H9 (cell line): ENCODE measurements around the gene MRTFB. TPM values are rescaled to one million over a fixed set of nuclear protein-coding genes. Genes with fewer than 3 reads are reported as not detected.

Experiments used
- DNase-seq: peaks from one replicate; pipeline ENCODE4 v3.0.0-alpha.2; 2017
- H2AFZ ChIP-seq: one replicate; pipeline ENCODE4 v1.6.1; 2013; ENCODE audit warnings: mild to moderate bottlenecking, low read length, control low read depth, moderate library complexity
- H2AK5ac ChIP-seq: 2 replicates; pipeline ENCODE4 v1.6.1; 2013; ENCODE audit warnings: low read length, control low read depth, mixed read lengths; ENCODE audit not compliant: insufficient read length
- H2BK120ac ChIP-seq: one replicate; pipeline ENCODE4 v1.6.1; 2013; ENCODE audit warnings: low read depth, mild to moderate bottlenecking, low read length, control low read depth, inconsistent platforms; ENCODE audit not compliant: poor library complexity, severe bottlenecking
- H2BK12ac ChIP-seq: 2 replicates; pipeline ENCODE4 v1.6.1; 2013; ENCODE audit warnings: low read length, control low read depth, mixed read lengths, low read depth; ENCODE audit not compliant: insufficient read length
- H2BK15ac ChIP-seq: 2 replicates; pipeline ENCODE4 v1.6.1; 2013; ENCODE audit warnings: low read depth, low read length, control low read depth
- H2BK20ac ChIP-seq: one replicate; pipeline ENCODE4 v1.6.1; 2013; ENCODE audit warnings: low read depth, mild to moderate bottlenecking, low read length, control low read depth, inconsistent platforms; ENCODE audit not compliant: poor library complexity, severe bottlenecking
- H2BK5ac ChIP-seq: 2 replicates; pipeline ENCODE4 v1.6.1; 2013; ENCODE audit warnings: low read length, control low read depth, mixed read lengths; ENCODE audit not compliant: insufficient read length
- H3K14ac ChIP-seq: 2 replicates; pipeline ENCODE4 v1.6.1; 2013; ENCODE audit warnings: low read length, control low read depth; ENCODE audit not compliant: insufficient read depth
- H3K18ac ChIP-seq: 2 replicates; pipeline ENCODE4 v1.6.1; 2013; ENCODE audit warnings: low read depth, mild to moderate bottlenecking, mixed read lengths, low read length, control low read depth; ENCODE audit not compliant: insufficient read length
- H3K23ac ChIP-seq: 2 replicates; pipeline ENCODE4 v1.6.1; 2013; ENCODE audit warnings: low read length, control low read depth, mixed read lengths, low read depth; ENCODE audit not compliant: insufficient read length
- H3K23me2 ChIP-seq: 2 replicates; pipeline ENCODE4 v1.6.1; 2013; ENCODE audit warnings: low read depth, mild to moderate bottlenecking, mixed read lengths, low read length, control low read depth; ENCODE audit not compliant: insufficient read length, poor library complexity, severe bottlenecking
- H3K27ac ChIP-seq: 2 replicates; pipeline ENCODE4 v1.5.1; 2013; ENCODE audit warnings: low read length, control low read depth, mixed read lengths, low read depth; ENCODE audit not compliant: insufficient read length
- H3K27me3 ChIP-seq: 2 replicates; pipeline ENCODE4 v1.6.1; 2013; ENCODE audit warnings: low read length, control low read depth, inconsistent platforms; ENCODE audit not compliant: insufficient read depth
- H3K4ac ChIP-seq: 2 replicates; pipeline ENCODE4 v1.6.1; 2013; ENCODE audit warnings: low read depth, mild to moderate bottlenecking, control low read depth, inconsistent platforms, low read length, moderate library complexity
- H3K4me1 ChIP-seq: 2 replicates; pipeline ENCODE4 v1.6.1; 2013; ENCODE audit warnings: low read length, control low read depth, inconsistent platforms; ENCODE audit not compliant: insufficient read depth
- H3K4me2 ChIP-seq: 2 replicates; pipeline ENCODE4 v1.6.1; 2013; ENCODE audit warnings: low read length, control low read depth, mixed read lengths; ENCODE audit not compliant: insufficient read length, insufficient read depth
- H3K56ac ChIP-seq: 2 replicates; pipeline ENCODE4 v1.6.1; 2013; ENCODE audit warnings: low read depth, mild to moderate bottlenecking, mixed read lengths, low read length, control low read depth; ENCODE audit not compliant: insufficient read length
- H3K79me1 ChIP-seq: 2 replicates; pipeline ENCODE4 v1.6.1; 2013; ENCODE audit warnings: low read depth, mild to moderate bottlenecking, moderate library complexity, low read length, control low read depth, inconsistent platforms; ENCODE audit not compliant: insufficient read depth, poor library complexity, severe bottlenecking
- H3K79me2 ChIP-seq: 2 replicates; pipeline ENCODE4 v1.6.1; 2013; ENCODE audit warnings: low read length, control low read depth, inconsistent platforms; ENCODE audit not compliant: insufficient read depth
- H3K9ac ChIP-seq: 2 replicates; pipeline ENCODE4 v1.6.1; 2013; ENCODE audit warnings: low read length, control low read depth, mixed read lengths; ENCODE audit not compliant: insufficient read length; ENCODE audit errors: extremely low read depth
- H3K9me3 ChIP-seq: one replicate; pipeline ENCODE4 v1.6.1; 2013; ENCODE audit warnings: low read depth, low read length, inconsistent platforms; ENCODE audit not compliant: control insufficient read depth
- H3T11ph ChIP-seq: one replicate; pipeline ENCODE4 v1.6.1; 2013; ENCODE audit warnings: mild to moderate bottlenecking, low read length, control low read depth, inconsistent platforms
- H4K20me1 ChIP-seq: one replicate; pipeline ENCODE4 v1.6.1; 2013; ENCODE audit not compliant: control insufficient read depth, insufficient read length, insufficient read depth
- H4K5ac ChIP-seq: 2 replicates; pipeline ENCODE4 v1.6.1; 2013; ENCODE audit warnings: low read depth, mild to moderate bottlenecking, mixed read lengths, low read length, control low read depth; ENCODE audit not compliant: insufficient read length
- H4K8ac ChIP-seq: replicated peaks from 2 replicates; pipeline ENCODE4 v1.6.1; 2013; ENCODE audit warnings: low read length, control low read depth, mixed read lengths, low read depth; ENCODE audit not compliant: insufficient read length
- H4K91ac ChIP-seq: 2 replicates; pipeline ENCODE4 v1.6.1; 2013; ENCODE audit warnings: low read depth, mild to moderate bottlenecking, moderate library complexity, mixed read lengths, low read length, control low read depth; ENCODE audit not compliant: insufficient read length
- H3K27ac Mint-ChIP-seq, 3 experiments: 2 replicates in 2 of 3; 3 replicates in 1 of 3; pipeline ENCODE4 v1.8.0; 2020 to 2021; ENCODE audit warnings: mixed read lengths in 3 of 3, mild to moderate bottlenecking in 1 of 3, moderate library complexity in 1 of 3
- H3K27me3 Mint-ChIP-seq: 2 replicates; pipeline ENCODE4 v1.8.0; 2021; ENCODE audit warnings: low read depth, mild to moderate bottlenecking, moderate library complexity, mixed read lengths
- H3K36me3 Mint-ChIP-seq, 3 experiments: 2 replicates in 2 of 3; 3 replicates in 1 of 3; pipeline ENCODE4 v1.8.0; 2020 to 2021; ENCODE audit warnings: low read depth in 3 of 3, mixed read lengths in 3 of 3; ENCODE audit not compliant: insufficient read depth in 1 of 3
- H3K4me1 Mint-ChIP-seq, 2 experiments: 2 replicates each; pipeline ENCODE4 v1.8.0; 2020; ENCODE audit warnings: mixed read lengths in 2 of 2
- H3K4me3 Mint-ChIP-seq, 2 experiments: 2 replicates in 1 of 2; 3 replicates in 1 of 2; pipeline ENCODE4 v1.8.0; 2020 to 2021; ENCODE audit warnings: mild to moderate bottlenecking in 2 of 2, mixed read lengths in 2 of 2, moderate library complexity in 1 of 2
- H3K9me3 Mint-ChIP-seq, 2 experiments: 2 replicates in 1 of 2; 3 replicates in 1 of 2; pipeline ENCODE4 v1.8.0; 2020; ENCODE audit warnings: mild to moderate bottlenecking in 2 of 2, mixed read lengths in 2 of 2, moderate library complexity in 1 of 2
- WGBS: extraction: QIAGEN DNeasy Blood & Tissue Kit; methylation state at CpG from one replicate; pipeline ENCODE4 v1.1.7; 2013; ENCODE audit warnings: missing lambda C conversion rate, low lambda C conversion rate, mixed read lengths; ENCODE audit not compliant: insufficient read length; ENCODE audit errors: extremely low coverage; 5-methylcytosine and 5-hydroxymethylcytosine counted together
- total RNA-seq: library from RNA; stranded (reverse); gene quantifications from 2 replicates; pipeline ENCODE4 v1.2.1, GENCODE V29; 2021
- TF ChIP-seq, protein P1 (sequence below): fragments of 200-600 bp; sonication (generic); conservative IDR thresholded peaks from 3 replicates; pipeline ENCODE4 v1.8.0; 2021; ENCODE audit warnings: antibody characterized with exemption, mild to moderate bottlenecking

The MRTFB gene
- total RNA-seq, 1 experiment from 2014 or later: 29.9 TPM

DNA sequence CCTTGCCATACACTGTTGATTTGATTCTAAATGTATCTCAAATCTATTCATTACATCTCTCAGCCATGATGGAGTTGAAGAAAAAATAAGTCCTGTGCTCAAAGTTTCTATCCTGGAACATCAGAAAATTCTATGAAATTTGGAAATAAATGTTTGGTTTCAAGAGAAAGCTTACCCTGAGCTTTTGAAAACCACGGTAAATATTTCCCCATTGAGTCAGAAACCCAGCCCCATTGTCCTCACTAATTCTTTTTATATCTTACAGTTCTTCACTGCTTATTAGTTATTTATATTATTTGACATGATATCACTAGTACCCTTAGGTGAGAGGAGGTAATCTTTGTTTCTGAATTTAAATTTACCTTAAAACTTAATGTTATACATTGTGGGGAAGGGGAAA lies 128.5 kb downstream of the MRTFB start:
- no peaks in the 10 kb centered on the region for H3K23me2 ChIP-seq
- H3K23ac ChIP-seq: no peak overlapping the region
- peaks cover 10 to 13% of the 10 kb centered on the region in 2 experiments; a peak in 2 of 4 replicates for H3K4me1 Mint-ChIP-seq
- H3K79me2 ChIP-seq: no peaks in the 10 kb centered on the region
- no peak overlapping the region for H3K9ac ChIP-seq
- no peaks in the 10 kb centered on the region; a peak in 1 of 5 replicates for H3K9me3 Mint-ChIP-seq
- TF ChIP-seq, protein P1, sequence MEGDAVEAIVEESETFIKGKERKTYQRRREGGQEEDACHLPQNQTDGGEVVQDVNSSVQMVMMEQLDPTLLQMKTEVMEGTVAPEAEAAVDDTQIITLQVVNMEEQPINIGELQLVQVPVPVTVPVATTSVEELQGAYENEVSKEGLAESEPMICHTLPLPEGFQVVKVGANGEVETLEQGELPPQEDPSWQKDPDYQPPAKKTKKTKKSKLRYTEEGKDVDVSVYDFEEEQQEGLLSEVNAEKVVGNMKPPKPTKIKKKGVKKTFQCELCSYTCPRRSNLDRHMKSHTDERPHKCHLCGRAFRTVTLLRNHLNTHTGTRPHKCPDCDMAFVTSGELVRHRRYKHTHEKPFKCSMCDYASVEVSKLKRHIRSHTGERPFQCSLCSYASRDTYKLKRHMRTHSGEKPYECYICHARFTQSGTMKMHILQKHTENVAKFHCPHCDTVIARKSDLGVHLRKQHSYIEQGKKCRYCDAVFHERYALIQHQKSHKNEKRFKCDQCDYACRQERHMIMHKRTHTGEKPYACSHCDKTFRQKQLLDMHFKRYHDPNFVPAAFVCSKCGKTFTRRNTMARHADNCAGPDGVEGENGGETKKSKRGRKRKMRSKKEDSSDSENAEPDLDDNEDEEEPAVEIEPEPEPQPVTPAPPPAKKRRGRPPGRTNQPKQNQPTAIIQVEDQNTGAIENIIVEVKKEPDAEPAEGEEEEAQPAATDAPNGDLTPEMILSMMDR: no peak
- H3K4me2 ChIP-seq: no peak overlapping the region
- no peak overlapping the region for H4K91ac ChIP-seq
- no peak overlapping the region for H2BK120ac ChIP-seq
- H3K27me3 Mint-ChIP-seq: no peaks in the 10 kb centered on the region
- H3K4ac ChIP-seq: no peak overlapping the region
- no peak overlapping the region for H3K56ac ChIP-seq
- no peak overlapping the region for H3K4me3 Mint-ChIP-seq
- no peak overlapping the region for H4K5ac ChIP-seq
- no peak overlapping the region for H2AFZ ChIP-seq
- H3K14ac ChIP-seq: no peak overlapping the region
- H3T11ph ChIP-seq: no peak overlapping the region
- H2AK5ac ChIP-seq: no peak overlapping the region
- H2BK12ac ChIP-seq: no peak overlapping the region
- no peak overlapping the region for H2BK20ac ChIP-seq
- no peaks in the 10 kb centered on the region for H3K9me3 ChIP-seq
- DNase-seq: no peak
- H3K27ac Mint-ChIP-seq: no peak overlapping the region
- no peak overlapping the region for H3K27ac ChIP-seq
- no peak overlapping the region for H2BK15ac ChIP-seq
- H3K4me1 ChIP-seq: no peaks in the 10 kb centered on the region; the same call in 1 of the 2 replicates
- no peaks in the 10 kb centered on the region for H3K27me3 ChIP-seq
- no peak overlapping the region for H4K8ac ChIP-seq
- no peak overlapping the region for H3K18ac ChIP-seq
- WGBS: no CpG with 5 or more reads among the region's 1 CpG
- H2BK5ac ChIP-seq: no peak overlapping the region
- H3K36me3 Mint-ChIP-seq: no peaks in the 10 kb centered on the region; a peak in 1 of 7 replicates
- H3K79me1 ChIP-seq: no peaks in the 10 kb centered on the region
- no peaks in the 10 kb centered on the region for H4K20me1 ChIP-seq
